ENCODE measurements around the gene HMCN1.

- TF ChIP-seq CTCF (IDR thresholded peaks at IDR 0.05; ENCODE audit: insufficient read depth, low read length, poor library complexity, severe bottlenecking) = no peak
- TF ChIP-seq EZH2phosphoT487 (conservative IDR thresholded peaks at IDR 0.05; ENCODE audit: low read length) = no peak
Measured at GRCh38 chr1:185721553-185721952, 12.6 kb upstream of the HMCN1 start.
